GM12864 (cell line): ENCODE results near the gene GMIP.

Experiments used
- DNase-seq: peaks from one replicate; pipeline ENCODE4 v3.0.0-alpha.2; 2011; ENCODE audit warnings: low read depth
- H3K4me3 ChIP-seq: 2 replicates; pipeline ENCODE4 v1.5.1; 2011; ENCODE audit warnings: mild to moderate bottlenecking, low read depth, low read length, control low read depth
- CTCF ChIP-seq: IDR thresholded peaks from 2 replicates; pipeline ENCODE4 v1.5.1; 2011; ENCODE audit warnings: low read depth, mild to moderate bottlenecking, moderate library complexity, low read length, control low read depth, inconsistent platforms; ENCODE audit errors: missing control alignments

GMIP gene

GRCh38 chr19:19633711-19634515 lies 9.5 kb downstream of the GMIP start:
- no peak for TF ChIP-seq CTCF
- no peak overlapping the region for H3K4me3 ChIP-seq

GRCh38 chr19:19632661-19633060 lies 10.8 kb downstream of the GMIP start:
- no peak overlapping the region for H3K4me3 ChIP-seq
- DNase-seq: no peak
- TF ChIP-seq CTCF: no peak

More at GRCh38 chr19:19633711-19634515, 9.5 kb downstream of the GMIP start:
- DNase-seq: no peak

GRCh38 chr19:19631346-19631745 lies 12.1 kb downstream of the GMIP start:
- DNase-seq: no peak
- H3K4me3 ChIP-seq: no peak overlapping the region
- no peak for TF ChIP-seq CTCF

GRCh38 chr19:19630426-19630825 lies 13.0 kb downstream of the GMIP start:
- no peak for DNase-seq
- no peak for TF ChIP-seq CTCF
- H3K4me3 ChIP-seq: no peak overlapping the region

- H3K4me3 ChIP-seq: no peak overlapping the region
- no peak for TF ChIP-seq CTCF
- no peak for DNase-seq
These were observed 13.4 kb downstream of the GMIP start for GRCh38 chr19:19630062-19630414.

- no peak for TF ChIP-seq CTCF
- H3K4me3 ChIP-seq: peak overlapping the region; percentile 67
- DNase-seq: no peak
These were observed 14.8 kb downstream of the GMIP start for GRCh38 chr19:19628501-19629134.
